ENCODE results near the gene HSP90AA1. TPM values are rescaled to one million over a fixed set of nuclear protein-coding genes. Genes with fewer than 3 reads are reported as not detected.

HSP90AA1 gene
- 160 and 248 TPM in 2 replicates for total RNA-seq

DNA sequence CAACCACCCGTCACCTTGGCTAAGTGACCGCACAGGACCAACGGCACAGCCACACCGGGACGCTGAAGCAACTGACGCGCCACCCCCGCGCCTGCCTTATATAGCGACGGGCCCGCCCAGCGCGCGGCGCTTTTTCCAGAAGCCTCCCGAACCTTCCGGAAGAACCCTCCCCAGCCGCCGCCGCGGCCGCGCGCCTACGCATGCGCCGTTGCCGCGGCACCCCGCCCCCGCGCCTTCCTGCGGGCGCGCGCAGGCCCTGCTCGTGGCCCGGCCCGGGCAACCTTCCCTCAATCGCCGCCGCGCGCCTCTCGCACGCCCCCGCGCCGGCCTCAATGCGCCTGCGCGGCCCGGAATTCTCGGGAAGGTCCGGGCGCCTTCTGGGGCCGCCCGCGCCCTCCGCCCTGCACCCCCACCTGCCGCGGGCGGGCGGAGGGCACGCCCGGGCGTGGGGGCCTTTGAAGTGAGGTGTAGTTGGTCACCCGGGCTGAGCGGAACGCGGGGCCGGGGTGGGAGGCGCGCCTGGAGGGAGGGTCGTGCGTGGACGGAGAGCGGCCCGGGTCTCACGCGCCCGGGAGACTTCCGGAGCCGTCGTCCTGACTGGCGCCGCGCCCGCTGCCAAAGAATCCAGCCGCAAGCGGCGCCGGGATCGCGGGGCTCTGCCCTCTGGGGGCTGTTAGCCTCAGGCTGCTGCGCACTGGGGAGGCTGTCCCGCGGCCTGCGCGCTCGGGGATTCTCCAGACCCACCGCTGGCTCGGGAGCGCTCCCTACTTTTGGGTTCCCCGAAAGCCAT, at the start of gene HSP90AA1:
HSP90AA1 (minus strand) TSS at position 73 of the 790 bp plus-strand sequence. CDS start 666 bp downstream, outside the sequence.

Other genes starting within 250 kb of the HSP90AA1 start
- gene DYNC1H1, start 122.5 kb downstream of the HSP90AA1 start, total RNA-seq: 254 and 343 TPM in 2 replicates
- gene WDR20, start 52.9 kb upstream of the HSP90AA1 start, total RNA-seq: 12.7 and 15.5 TPM in 2 replicates
- gene MOK, start 218.1 kb upstream of the HSP90AA1 start, total RNA-seq: 8.4 and 8.5 TPM in 2 replicates
- gene ZNF839, start 232.7 kb upstream of the HSP90AA1 start, total RNA-seq: 8.0 and 8.1 TPM in 2 replicates

All from smooth muscle cell of bladder (primary cell).